ENCODE results near the gene SRCAP. TPM values are rescaled to one million over a fixed set of nuclear protein-coding genes. Genes with fewer than 3 reads are reported as not detected.

The SRCAP gene
- polyA plus RNA-seq, 1 donor (not counting 4 experiments of a cell fraction or from before 2014, with no cell fraction given) = 1.4 TPM

- Histone ChIP-seq H3K4me3 (ENCODE audit: control insufficient read depth in 2 of 3, extremely low read depth in 1 of 3, insufficient read depth in 2 of 3, low read depth in 1 of 3, low read length in 3 of 3) (no peak overlapping the region), H3K9me1 (ENCODE audit: control insufficient read depth, extremely low read depth, insufficient read depth, low read length) (no peaks in the 10 kb centered on the region), H2AFZ (ENCODE audit: control insufficient read depth, low read length) (no peak overlapping the region), H3K4me2 (ENCODE audit: control insufficient read depth, extremely low read depth, insufficient read depth, low read depth, low read length) (no peak overlapping the region), H3K9ac (ENCODE audit: control insufficient read depth, extremely low read depth, insufficient read depth, low read length) (no peak overlapping the region), H3K27ac (ENCODE audit: control insufficient read depth, insufficient read depth, low read length) (no peak overlapping the region), H3K79me2 (ENCODE audit: control insufficient read depth, insufficient read depth, low read length) (peaks cover 17% of the 10 kb centered on the region), H3K27me3 (ENCODE audit: control insufficient read depth, extremely low read depth, insufficient read depth, low read length) (no peaks in the 10 kb centered on the region), H3K36me3 (ENCODE audit: control insufficient read depth in 2 of 2, extremely low read depth in 1 of 2, insufficient read depth in 2 of 2, low read length in 2 of 2) (peaks cover 30% of the 10 kb centered on the region in 2 experiments), H3K4me1 (ENCODE audit: control insufficient read depth, extremely low read depth, insufficient read depth, low read length) (peaks cover 24% of the 10 kb centered on the region), H4K20me1 (ENCODE audit: control insufficient read depth, extremely low read depth, insufficient read depth, low read length) (no peaks in the 10 kb centered on the region), H3K9me3 (ENCODE audit: control insufficient read depth, low read depth, low read length) (no peaks in the 10 kb centered on the region)
- TF ChIP-seq CTCF (optimal IDR thresholded peaks at IDR 0.05 in 1 of 3, IDR thresholded peaks at IDR 0.05 in 1 of 3, conservative IDR thresholded peaks at IDR 0.05 in 1 of 3; ENCODE audit: extremely low read depth in 1 of 3, insufficient read depth in 2 of 3, low read length in 3 of 3) = no peak
- DNase-seq (ENCODE audit: low read depth, low spot score) (no peak), FAIRE-seq (no peak)
- dilution Hi-C loops (cut with MboI; ENCODE audit: extremely low pct_ligation_motif_present, low sequenced_read_pairs) = no loop called here
These were observed 44.1 kb upstream of the SRCAP start for GRCh38 chr16:30654856-30655255.

- Histone ChIP-seq H2AFZ (ENCODE audit: control insufficient read depth, low read length) (no peak overlapping the region), H3K27ac (ENCODE audit: control insufficient read depth, insufficient read depth, low read length) (no peak overlapping the region), H3K9me1 (ENCODE audit: control insufficient read depth, extremely low read depth, insufficient read depth, low read length) (no peaks in the 10 kb centered on the region), H4K20me1 (ENCODE audit: control insufficient read depth, extremely low read depth, insufficient read depth, low read length) (no peaks in the 10 kb centered on the region), H3K79me2 (ENCODE audit: control insufficient read depth, insufficient read depth, low read length) (peaks cover 27% of the 10 kb centered on the region), H3K4me3 (ENCODE audit: control insufficient read depth in 2 of 3, extremely low read depth in 1 of 3, insufficient read depth in 2 of 3, low read depth in 1 of 3, low read length in 3 of 3) (no peak overlapping the region), H3K4me2 (ENCODE audit: control insufficient read depth, extremely low read depth, insufficient read depth, low read depth, low read length) (no peak overlapping the region), H3K36me3 (ENCODE audit: control insufficient read depth in 2 of 2, extremely low read depth in 1 of 2, insufficient read depth in 2 of 2, low read length in 2 of 2) (peaks cover 32% of the 10 kb centered on the region in 2 experiments), H3K9ac (ENCODE audit: control insufficient read depth, extremely low read depth, insufficient read depth, low read length) (no peak overlapping the region), H3K27me3 (ENCODE audit: control insufficient read depth, extremely low read depth, insufficient read depth, low read length) (no peaks in the 10 kb centered on the region), H3K9me3 (ENCODE audit: control insufficient read depth, low read depth, low read length) (no peaks in the 10 kb centered on the region), H3K4me1 (ENCODE audit: control insufficient read depth, extremely low read depth, insufficient read depth, low read length) (peaks cover 25% of the 10 kb centered on the region)
- dilution Hi-C loops (cut with MboI; ENCODE audit: extremely low pct_ligation_motif_present, low sequenced_read_pairs) = no loop called here
- TF ChIP-seq EZH2 (IDR thresholded peaks at IDR 0.05; ENCODE audit: low read length) (no peak), CTCF (optimal IDR thresholded peaks at IDR 0.05 in 1 of 3, IDR thresholded peaks at IDR 0.05 in 1 of 3, conservative IDR thresholded peaks at IDR 0.05 in 1 of 3; ENCODE audit: extremely low read depth in 1 of 3, insufficient read depth in 2 of 3, low read length in 3 of 3) (no peak)
- DNase-seq (ENCODE audit: low read depth, low spot score) = no peak
- FAIRE-seq = no peak
These were observed 43.1 kb upstream of the SRCAP start for GRCh38 chr16:30655815-30656347.

Measured in keratinocyte (primary cell).